Measurements from ENCODE around the gene ZNF485. TPM values are rescaled to one million over a fixed set of nuclear protein-coding genes. Genes with fewer than 3 reads are reported as not detected.

ZNF485 gene
- polyA plus RNA-seq, 1 donor from 2014 or later = 4.2 TPM

DNA sequence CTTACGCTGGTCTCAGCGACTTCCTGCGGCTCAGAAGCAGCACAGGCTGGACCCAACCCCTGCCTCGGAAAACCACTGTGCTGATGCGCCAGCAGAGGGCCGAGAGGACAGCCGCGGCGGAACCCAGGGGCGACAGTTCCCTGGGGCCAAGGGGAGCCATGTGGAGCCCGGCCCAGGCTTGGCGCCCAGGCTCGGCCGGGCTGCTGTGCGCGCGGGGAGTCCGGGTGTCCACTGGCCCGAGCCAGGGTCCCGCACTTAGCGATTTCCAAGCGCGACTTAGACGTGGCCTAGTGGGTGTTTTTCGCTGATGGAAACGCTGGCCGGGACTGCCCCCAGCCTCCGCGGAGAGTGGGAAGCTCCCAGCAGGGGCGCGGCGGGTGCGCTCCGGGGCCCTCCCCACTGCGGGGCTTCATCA, 61.1 kb downstream of the ZNF485 start:
- Mint-ChIP-seq H3K27ac (no peak overlapping the region), H3K4me3 (no peak overlapping the region)

More for the DNA sequence above, 61.1 kb downstream of the ZNF485 start:
- Mint-ChIP-seq H3K27me3 (peaks cover 21% of the 10 kb centered on the region), H3K4me1 (peaks cover 0 to 7% (median 1%) of the 10 kb centered on the region in 3 donors), H3K9me3 (peaks cover 0 to 6% (median 4%) of the 10 kb centered on the region in 3 donors), H3K36me3 (no peaks in the 10 kb centered on the region)

Other genes starting within 250 kb of the ZNF485 start
- gene FXYD4, start 234.8 kb upstream of the ZNF485 start, polyA plus RNA-seq = not detected
- gene HNRNPF, start 197.3 kb upstream of the ZNF485 start, polyA plus RNA-seq = 242 TPM
- gene ZNF487, start 169.3 kb upstream of the ZNF485 start, polyA plus RNA-seq = 6.1 TPM
- 1.5 TPM for gene ZNF239, start 31.8 kb upstream of the ZNF485 start, polyA plus RNA-seq
- 62.2 TPM for gene ZNF32, start 42.4 kb downstream of the ZNF485 start, polyA plus RNA-seq

All from IgD-negative memory B cell (primary cell).